AG09319 (cell line): ENCODE measurements around the gene CSF2.
"Not testable (repeated sequence)": the region's sequence is repeated elsewhere in the genome, so short reads cannot be mapped to it uniquely, and the experiment has no call there.

ENCODE experiments used
- DNase-seq: peaks from one replicate; pipeline ENCODE4 v3.0.0-alpha.2; 2010; ENCODE audit warnings: low read depth; ENCODE audit errors: extremely low read depth
- CTCF ChIP-seq: IDR thresholded peaks from 2 replicates; pipeline ENCODE4 v1.5.1; 2011; ENCODE audit warnings: low read depth, mild to moderate bottlenecking, inconsistent platforms, low read length, moderate library complexity

Gene CSF2

GRCh38 chr5:132103332-132103951, 29.9 kb downstream of the CSF2 start:
- no peak for TF ChIP-seq CTCF
- peak; percentile 73 for DNase-seq

GRCh38 chr5:132103969-132104391, 30.4 kb downstream of the CSF2 start:
- no peak for DNase-seq
- no peak for TF ChIP-seq CTCF

- no peak for TF ChIP-seq CTCF
- DNase-seq, result no peak
These were observed 31.0 kb downstream of the CSF2 start for GRCh38 chr5:132104556-132104955.

GRCh38 chr5:132105688-132106087, 32.1 kb downstream of the CSF2 start:
- TF ChIP-seq CTCF, result no peak

GRCh38 chr5:132108495-132108894, 34.9 kb downstream of the CSF2 start:
- not testable (repeated sequence) for DNase-seq

More at GRCh38 chr5:132105688-132106087, 32.1 kb downstream of the CSF2 start:
- no peak for DNase-seq

GRCh38 chr5:132108957-132109356, 35.4 kb downstream of the CSF2 start:
- DNase-seq, result not testable (repeated sequence)

- DNase-seq, result no peak
- TF ChIP-seq CTCF, result no peak
These were observed 36.0 kb downstream of the CSF2 start for GRCh38 chr5:132109494-132110053.

GRCh38 chr5:132110195-132110594, 36.6 kb downstream of the CSF2 start:
- TF ChIP-seq CTCF, result no peak
- DNase-seq, result no peak
